Body of pancreas (tissue), 4 donors: ENCODE results near the gene VGLL1. TPM values are rescaled to one million over a fixed set of nuclear protein-coding genes. Genes with fewer than 3 reads are reported as not detected.

ENCODE experiments used
- ATAC-seq: fragments of 150-250 bp; one replicate; pipeline ENCODE4 v1.9.1; 2016
- DNase-seq, 4 donors: peaks; one replicate each; pipeline ENCODE4 v3.0.0-alpha.2; 2019
- H3K27ac ChIP-seq, 4 donors: fragments of 200-600 bp; sonication (generic); 1 replicate in 3 of 4; 2 replicates in 1 of 4; pipeline versions ENCODE4 v1.5.1 to v1.6.1; 2016 to 2019; ENCODE audit warnings: mild to moderate bottlenecking in 1 of 4, mixed read lengths in 1 of 4, moderate library complexity in 1 of 4
- H3K27me3 ChIP-seq, 2 donors: fragments of 200-600 bp; sonication (generic); one replicate each; pipeline ENCODE4 v1.6.0; 2016; ENCODE audit warnings: mild to moderate bottlenecking in 1 of 2
- H3K36me3 ChIP-seq, 2 donors: fragments of 200-600 bp; sonication (generic); replicated peaks in 1 of 2; 2 replicates each; pipeline ENCODE4 v1.5.1; 2016; ENCODE audit warnings: low read depth in 2 of 2; ENCODE audit not compliant: insufficient read depth in 1 of 2
- H3K4me1 ChIP-seq: fragments of 200-600 bp; sonication (generic); one replicate; pipeline ENCODE4 v1.6.0; 2016
- H3K4me3 ChIP-seq, 2 donors: fragments of 200-600 bp; sonication (generic); 1 replicate in 1 of 2; 2 replicates in 1 of 2; pipeline ENCODE4 v1.5.1; 2016 to 2019
- H3K9me3 ChIP-seq, 3 donors: fragments of 200-600 bp; sonication (generic); 1 replicate in 2 of 3; 2 replicates in 1 of 3; pipeline ENCODE4 v1.5.1; 2016
- CTCF ChIP-seq, 7 experiments: fragments of 450-650 bp in 4 of 7; fragments of 200-600 bp in 3 of 7; sonication (generic) in 3 of 7; IDR thresholded peaks; one replicate each; pipeline ENCODE4 v1.5.1; 2016 to 2019; ENCODE audit warnings: antibody characterized with exemption in 7 of 7
- POLR2A ChIP-seq, 3 donors: fragments of 450-650 bp; IDR thresholded peaks; one replicate each; pipeline ENCODE4 v1.6.1; 2016; ENCODE audit warnings: antibody characterized with exemption in 3 of 3, mild to moderate bottlenecking in 2 of 3
- WGBS, 2 donors: methylation state at CpG; one replicate each; pipeline ENCODE4 v1.1.5; 2017; 5-methylcytosine and 5-hydroxymethylcytosine counted together
- intact Hi-C: fragments of 100-400 bp; cut with DNase I; formaldehyde crosslinking; loops from one replicate; pipeline ENCODE4 v1.15.1; 2023
- total RNA-seq, 2 donors: library from RNA; depleted of rRNA; stranded (reverse); fragments of >200 nt; gene quantifications; one replicate each; pipeline ENCODE4 v1.1.0, GENCODE V29; 2016

VGLL1 gene
- total RNA-seq, 2 donors from 2014 or later, result 1.0 TPM; not detected in 1

DNA sequence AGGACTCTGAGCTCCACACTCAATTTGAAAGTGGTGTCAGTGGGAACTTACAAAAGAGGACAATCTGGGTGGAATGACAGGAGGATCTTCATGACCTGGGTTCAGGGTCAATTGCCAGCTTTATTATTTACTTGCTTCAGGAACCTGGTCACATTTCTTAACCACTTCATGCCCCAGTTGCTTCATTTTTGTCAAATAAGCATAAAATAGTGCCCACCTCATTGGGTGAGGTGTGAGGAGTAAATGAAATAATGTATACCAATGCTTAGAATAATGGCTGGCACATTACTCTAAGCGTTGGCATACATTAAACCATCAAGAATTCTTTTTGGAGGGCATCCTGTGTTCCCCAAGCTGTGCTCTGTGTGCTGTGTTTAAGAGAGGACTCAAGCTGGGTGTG, 19.4 kb downstream of the VGLL1 start:
- 45% methylated on average over 1 of the region's 1 CpG; no CpG with 5 or more reads in 1 of the 2 donors for WGBS, 2 donors

DNA sequence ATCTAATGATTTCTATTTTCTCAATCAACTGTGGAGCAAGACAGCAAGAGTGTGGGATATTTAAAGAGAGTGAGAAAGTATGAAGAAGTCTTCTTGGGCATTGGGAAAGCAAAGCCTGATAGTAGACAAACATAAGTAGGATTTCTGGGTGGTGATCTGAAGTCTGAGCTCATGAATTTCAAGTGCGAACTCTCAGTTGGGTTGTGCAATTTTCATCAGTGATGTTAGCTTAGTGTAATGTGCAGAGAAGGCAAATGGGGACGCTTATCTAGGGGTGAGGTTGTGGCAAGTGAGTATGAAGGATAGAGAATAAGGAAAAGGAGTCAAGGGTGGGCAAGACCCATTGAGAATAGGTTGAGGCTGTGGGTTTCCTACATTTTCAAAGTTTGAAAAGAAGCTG, 23.7 kb downstream of the VGLL1 start:
- ATAC-seq (no peak), DNase-seq (no peak)
- H3K9me3 ChIP-seq, result no peaks in the 10 kb centered on the region
- H3K36me3 ChIP-seq, result no peaks in the 10 kb centered on the region
- H3K4me1 ChIP-seq, result no peaks in the 10 kb centered on the region
- TF ChIP-seq POLR2A (IDR thresholded peaks at IDR 0.05), result no peak
- TF ChIP-seq CTCF (IDR thresholded peaks at IDR 0.05), result no peak
- intact Hi-C loops, result no loop called here
- no peak overlapping the region for H3K27ac ChIP-seq
- 57 to 73% methylated on average over 2 of the region's 2 CpGs for WGBS, 2 donors
- no peaks in the 10 kb centered on the region for H3K27me3 ChIP-seq
- no peak overlapping the region for H3K4me3 ChIP-seq

More for the DNA sequence above, 19.4 kb downstream of the VGLL1 start:
- no peak for ATAC-seq
- no peaks in the 10 kb centered on the region for H3K9me3 ChIP-seq
- H3K27me3 ChIP-seq, result no peaks in the 10 kb centered on the region
- no peaks in the 10 kb centered on the region for H3K36me3 ChIP-seq
- no peak overlapping the region for H3K27ac ChIP-seq
- DNase-seq, result no peak
- H3K4me1 ChIP-seq, result no peaks in the 10 kb centered on the region
- intact Hi-C loops, result no loop called here
- H3K4me3 ChIP-seq, result no peak overlapping the region
- TF ChIP-seq POLR2A (IDR thresholded peaks at IDR 0.05), result no peak
- TF ChIP-seq CTCF (IDR thresholded peaks at IDR 0.05), result no peak

- WGBS, 2 donors, result 59 to 64% methylated on average over 2 of the region's 2 CpGs
- no peak overlapping the region for H3K27ac ChIP-seq
- no peaks in the 10 kb centered on the region for H3K4me1 ChIP-seq
- no peaks in the 10 kb centered on the region for H3K27me3 ChIP-seq
- DNase-seq (no peak), ATAC-seq (no peak)
- no peaks in the 10 kb centered on the region for H3K36me3 ChIP-seq
- no peaks in the 10 kb centered on the region for H3K9me3 ChIP-seq
- TF ChIP-seq POLR2A (IDR thresholded peaks at IDR 0.05) (no peak), CTCF (IDR thresholded peaks at IDR 0.05) (no peak)
- H3K4me3 ChIP-seq, result no peak overlapping the region
- intact Hi-C loops, result no loop called here
Observed at GRCh38 chrX:136572030-136572429, 40.0 kb downstream of the VGLL1 start.

DNA sequence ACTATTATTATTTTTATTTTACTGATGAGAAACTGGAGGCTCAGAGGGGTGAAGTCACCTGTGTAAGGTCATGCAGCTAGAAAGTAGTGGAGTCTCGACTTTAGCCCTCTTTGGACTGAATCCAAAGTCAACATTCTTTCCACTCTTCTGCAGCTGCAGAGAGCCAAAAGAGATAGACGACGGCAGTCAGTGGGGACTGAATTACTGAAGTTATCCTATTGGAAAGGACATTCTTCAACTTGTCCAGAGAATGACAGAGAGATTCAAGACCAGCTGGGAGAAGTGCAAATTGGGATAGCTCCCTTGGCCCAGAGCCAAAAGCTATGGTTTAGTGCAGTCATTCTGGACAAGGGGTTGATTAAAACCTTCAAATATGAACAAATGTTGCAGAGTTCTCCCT, 42.5 kb downstream of the VGLL1 start:
- 3% methylated on average over 3 of the region's 3 CpGs for WGBS, 2 donors
- no peak for ATAC-seq
- peak in 1 of 4 donors; percentile 11 for DNase-seq

More for the DNA sequence above, 42.5 kb downstream of the VGLL1 start:
- Histone ChIP-seq H3K4me3 (no peak overlapping the region), H3K9me3 (no peaks in the 10 kb centered on the region), H3K27me3 (no peaks in the 10 kb centered on the region), H3K4me1 (no peaks in the 10 kb centered on the region), H3K36me3 (no peaks in the 10 kb centered on the region), H3K27ac (no peak overlapping the region)
- intact Hi-C loops, result no loop called here
- no peak for TF ChIP-seq CTCF (IDR thresholded peaks at IDR 0.05)
